ENCODE results near the gene MTG1.

The MTG1 gene

GRCh38 chr10:133471300-133472109, 77.5 kb downstream of the MTG1 start:
- no peak for DNase-seq

Data from NCI-H2171 (cell line).